HG02885 (cell line): ENCODE measurements around the gene SH3BGRL2.
A peak's percentile ranks its signal among the peaks of the same experiment; 100 is the strongest.
"Not testable (repeated sequence)": the region's sequence is repeated elsewhere in the genome, so short reads cannot be mapped to it uniquely, and the experiment has no call there.

ENCODE experiments used
- ATAC-seq: cut with Tn5 transposase; IDR thresholded peaks from one replicate; pipeline ENCODE4 v1.9.1; 2021; ENCODE audit warnings: mild to moderate bottlenecking; ENCODE audit not compliant: unreplicated experiment, poor library complexity

Gene SH3BGRL2

GRCh38 chr6:79613912-79614311, 17.2 kb upstream of the SH3BGRL2 start:
- peak; percentile 30 for ATAC-seq

- peak; percentile 68 for ATAC-seq
Measured at GRCh38 chr6:79614326-79615305, 16.5 kb upstream of the SH3BGRL2 start.

DNA sequence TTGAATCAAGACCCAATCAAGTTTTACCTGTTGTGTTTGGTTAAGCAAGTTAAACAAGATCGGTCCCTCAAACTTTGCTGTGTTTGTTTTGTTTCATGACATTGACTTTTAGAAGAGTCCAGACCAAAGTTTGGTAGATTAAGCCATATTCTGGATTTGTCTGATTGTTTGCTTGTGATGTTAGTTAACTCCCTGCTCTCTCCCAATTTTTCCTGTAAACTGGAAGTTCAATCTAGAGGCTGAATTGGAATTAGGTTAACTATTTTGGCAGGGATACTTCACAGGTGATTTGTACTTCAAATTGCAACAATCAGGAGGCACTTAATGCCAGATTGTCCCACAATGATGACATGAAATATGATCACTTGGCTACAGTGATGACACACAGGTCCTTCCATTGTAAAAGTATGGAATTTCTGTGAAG, 13.6 kb upstream of the SH3BGRL2 start:
- no peak for ATAC-seq

DNA sequence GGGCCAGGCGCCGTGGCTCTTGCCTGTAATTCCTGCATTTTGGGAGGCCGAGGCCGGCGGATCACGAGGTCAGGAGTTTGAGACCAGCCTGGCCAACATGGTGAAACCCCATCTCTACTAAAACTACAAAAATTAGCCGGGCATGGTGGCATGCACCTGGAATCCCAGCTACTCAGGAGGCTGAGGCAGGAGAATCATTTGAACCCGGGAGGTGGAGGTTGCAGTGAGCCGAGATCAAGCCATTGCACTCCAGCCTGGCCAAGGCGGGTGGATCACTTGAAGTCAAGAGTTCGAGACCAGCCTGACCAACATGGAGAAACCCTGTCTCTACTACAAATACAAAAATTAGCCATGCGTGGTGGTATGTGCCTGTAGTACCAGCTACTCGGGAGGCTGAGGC, 12.7 kb upstream of the SH3BGRL2 start:
- ATAC-seq, result not testable (repeated sequence)

- no peak for ATAC-seq
Measured at GRCh38 chr6:79621579-79621978, 9.6 kb upstream of the SH3BGRL2 start.

DNA sequence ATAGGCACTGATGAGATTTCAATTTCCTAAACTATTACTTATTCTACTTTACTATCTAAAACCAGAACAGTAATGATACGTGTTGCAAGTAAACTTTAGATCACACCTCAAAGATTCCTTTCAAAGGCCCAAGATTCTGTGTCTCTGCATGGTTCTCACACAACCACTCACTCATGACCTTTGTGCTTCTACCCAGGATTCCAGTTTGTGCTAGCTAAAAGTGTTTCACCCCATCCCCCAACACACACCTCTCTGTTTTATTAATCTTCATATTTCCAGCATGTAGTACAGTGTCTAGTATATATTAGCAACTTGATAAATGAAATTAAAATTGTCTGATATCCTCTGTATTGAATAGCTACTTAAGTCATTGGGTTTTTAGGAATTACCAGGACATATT, 8.8 kb upstream of the SH3BGRL2 start:
- no peak for ATAC-seq

DNA sequence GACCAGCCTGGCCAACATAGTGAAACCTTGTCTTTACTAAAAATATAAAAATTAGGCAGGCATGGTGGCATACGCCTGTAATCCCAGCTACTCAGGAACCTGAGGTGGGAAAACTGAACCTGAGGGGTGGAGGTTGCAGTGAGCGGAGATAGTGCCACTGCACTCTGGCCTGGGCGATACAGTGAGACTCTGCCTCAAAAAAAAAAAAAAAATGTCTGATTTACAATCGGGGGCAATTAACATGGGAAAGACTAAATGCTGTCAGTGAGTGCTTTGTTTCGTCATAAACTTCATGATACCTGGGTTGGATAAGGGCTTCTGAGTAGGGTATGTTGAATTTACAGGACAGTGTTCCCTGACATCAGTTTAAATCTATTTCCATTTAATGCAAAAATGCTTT, 8.0 kb upstream of the SH3BGRL2 start:
- ATAC-seq, result no peak

GRCh38 chr6:79625746-79626145, 5.4 kb upstream of the SH3BGRL2 start:
- ATAC-seq, result no peak

DNA sequence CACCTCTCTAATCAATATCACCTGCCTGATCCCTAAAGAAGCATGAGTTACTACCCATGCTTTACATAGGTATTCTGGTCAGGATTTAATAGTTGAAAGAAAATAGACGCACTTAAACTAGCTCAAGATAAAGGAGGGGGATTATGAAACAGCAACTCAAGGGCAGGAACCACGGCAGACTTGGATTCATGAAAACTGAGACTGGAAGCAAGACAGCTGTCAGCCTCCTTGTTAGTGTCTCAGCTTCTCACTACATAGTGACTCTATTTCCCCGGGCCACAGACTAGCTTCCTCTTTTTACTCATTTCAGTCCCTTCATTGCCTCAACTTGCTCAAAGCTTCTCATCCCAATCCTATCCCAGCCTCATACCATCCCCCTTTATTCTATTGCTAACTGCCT, 4.3 kb upstream of the SH3BGRL2 start:
- ATAC-seq, result no peak

- peak; percentile 60 for ATAC-seq
Measured at GRCh38 chr6:79627422-79627821, 3.7 kb upstream of the SH3BGRL2 start.

GRCh38 chr6:79628466-79629288, 2.5 kb upstream of the SH3BGRL2 start:
- no peak for ATAC-seq

DNA sequence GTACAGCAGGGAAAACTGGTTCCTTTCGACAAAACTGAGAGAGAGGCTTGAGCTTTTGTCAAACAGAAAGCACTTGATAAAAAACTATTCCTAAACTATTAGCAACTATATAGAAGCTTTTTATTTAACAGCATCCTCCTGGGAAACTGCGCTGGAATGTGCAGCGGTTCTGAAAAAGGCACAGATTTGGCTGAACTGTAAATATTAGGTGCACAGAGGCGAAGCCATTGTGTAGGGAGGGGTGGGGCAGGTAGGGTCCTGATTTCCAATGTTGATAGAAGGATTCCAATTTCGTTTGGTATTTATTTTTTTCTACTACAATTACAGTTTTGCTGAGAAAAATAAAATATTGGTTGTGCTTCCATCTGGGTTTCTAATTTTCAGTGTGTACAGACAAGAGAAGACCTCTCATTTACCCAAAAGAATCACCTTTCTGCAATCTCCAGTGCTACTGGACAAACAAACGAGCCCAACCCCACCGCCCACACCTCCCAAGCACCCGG, 698 bp upstream of the SH3BGRL2 start:
- ATAC-seq, result no peak

DNA sequence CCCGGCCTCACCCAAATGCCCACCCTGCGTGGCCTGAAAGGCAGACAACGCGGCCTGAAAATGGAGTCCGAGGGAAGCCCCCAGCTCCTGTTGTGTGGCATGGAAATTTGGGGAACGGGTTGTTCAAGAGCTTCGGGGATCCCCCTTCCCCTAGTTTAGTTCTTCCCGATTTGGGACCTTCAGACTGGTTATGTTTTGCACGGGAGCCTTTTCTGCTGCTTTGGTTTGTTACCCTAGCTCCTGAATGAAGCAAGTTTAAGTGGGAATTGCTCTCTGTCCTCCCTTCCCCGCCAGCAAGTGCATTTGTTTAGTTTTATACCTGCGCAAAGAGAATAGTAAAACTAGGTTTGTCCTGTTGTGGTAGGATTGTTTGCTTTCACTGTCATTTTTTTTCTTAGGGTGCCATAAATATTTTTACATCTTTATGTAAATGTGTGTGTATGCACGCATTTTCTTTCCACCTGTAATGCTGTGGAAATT, 604 bp downstream of the SH3BGRL2 start:
- no peak for ATAC-seq

DNA sequence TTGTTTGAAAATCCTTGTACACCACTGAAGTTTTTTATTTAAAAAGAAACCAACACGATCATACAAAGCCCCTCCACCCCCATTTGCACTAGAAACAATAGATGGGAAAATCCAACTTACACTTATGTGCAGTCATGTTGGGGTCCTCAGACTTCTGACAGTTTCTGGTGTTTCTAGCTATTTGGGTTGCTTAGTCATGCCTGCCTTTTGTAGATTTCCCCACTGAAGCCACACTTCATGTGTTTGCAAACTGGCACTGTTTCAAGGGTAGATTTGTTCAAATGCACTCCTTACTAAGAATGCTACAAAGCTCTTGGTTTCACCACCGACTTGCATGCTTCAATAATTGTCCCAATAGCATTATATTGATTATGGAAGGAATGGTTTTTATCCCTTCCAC, 1.5 kb downstream of the SH3BGRL2 start:
- ATAC-seq, result no peak

DNA sequence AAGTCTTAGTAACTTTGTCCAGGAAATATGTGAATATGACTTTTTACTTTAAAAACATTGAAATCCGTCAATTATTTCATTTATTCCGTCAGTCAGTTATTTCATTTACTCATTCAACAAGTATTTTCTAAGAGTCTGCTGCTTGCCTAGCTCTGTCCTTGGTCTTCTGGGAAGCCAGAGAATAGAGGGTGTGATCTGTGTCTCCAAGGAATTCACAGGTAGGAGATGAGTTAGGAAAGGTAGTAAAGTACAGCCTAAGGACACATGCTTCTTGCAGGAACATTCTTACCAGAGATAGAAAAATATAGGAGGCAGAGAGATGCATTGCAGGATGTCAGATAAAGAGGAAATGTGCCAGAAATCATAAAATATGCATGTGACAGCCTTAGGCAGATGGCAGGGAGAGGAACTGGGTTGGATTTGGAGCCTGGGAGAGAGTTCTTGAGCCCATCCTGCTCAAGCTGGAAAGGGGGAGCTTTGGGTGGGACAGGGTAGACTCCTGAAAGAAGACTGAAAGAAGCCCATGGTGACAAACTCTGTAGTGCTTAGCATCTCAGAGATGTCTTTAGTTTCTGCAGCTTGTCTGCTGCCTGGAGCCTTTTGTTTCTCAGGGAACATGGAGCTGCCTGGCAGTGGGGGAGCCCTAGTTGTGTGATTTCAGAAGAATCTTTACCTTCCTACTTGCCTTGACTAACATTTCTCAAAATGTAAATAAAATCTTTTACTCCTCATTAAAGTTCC, 3.5 kb downstream of the SH3BGRL2 start:
- ATAC-seq, result no peak

DNA sequence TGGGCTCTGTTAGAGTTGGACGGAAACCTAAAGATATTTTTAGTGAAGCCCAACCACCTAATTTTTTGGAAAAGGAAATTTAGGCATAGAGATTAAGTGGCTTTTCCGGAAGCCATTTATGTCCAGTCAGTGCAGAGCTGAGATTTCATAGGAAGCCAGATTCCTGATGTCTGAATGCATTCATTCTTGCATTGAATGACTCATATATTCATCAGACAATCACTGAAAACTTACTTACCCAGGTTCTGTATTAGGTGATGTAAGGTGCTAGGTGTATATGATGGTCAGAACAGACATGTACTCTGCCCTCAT, 4.1 kb downstream of the SH3BGRL2 start:
- ATAC-seq, result no peak

- ATAC-seq, result no peak
Measured at GRCh38 chr6:79636673-79637072, 5.5 kb downstream of the SH3BGRL2 start.

- no peak for ATAC-seq
Measured at GRCh38 chr6:79640146-79641111, 9.3 kb downstream of the SH3BGRL2 start.

DNA sequence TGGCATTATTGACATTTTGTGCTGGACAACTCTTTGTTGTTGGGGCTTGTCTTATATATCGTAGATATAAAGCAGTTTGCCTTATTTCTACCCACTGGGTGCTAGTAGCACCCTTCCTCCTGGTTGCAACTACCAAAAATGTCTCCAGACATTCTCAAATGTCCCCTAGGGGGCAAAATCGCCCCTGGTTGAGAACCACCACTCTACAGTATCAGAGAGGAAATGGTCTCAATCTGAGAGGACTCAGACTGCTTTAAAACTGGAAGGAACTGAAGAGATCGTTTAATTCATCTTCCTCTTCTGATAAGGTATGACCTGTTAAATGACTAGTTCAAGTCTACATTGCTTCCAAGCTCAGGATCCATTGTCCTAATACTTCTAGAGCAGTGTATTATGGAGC, 14.9 kb downstream of the SH3BGRL2 start:
- peak; percentile 49 for ATAC-seq
